Erythroblast (primary cell): ENCODE data around the gene KLF2.

Source experiments
- GATA1 ChIP-seq: IDR thresholded peaks from 2 replicates; pipeline ENCODE4 v1.6.1; 2011; ENCODE audit warnings: low read depth, mild to moderate bottlenecking, control low read depth, low read length, moderate library complexity
- POLR2A ChIP-seq: IDR thresholded peaks from 2 replicates; pipeline ENCODE4 v1.6.1; 2011; ENCODE audit warnings: mild to moderate bottlenecking, low read length

- no peak for TF ChIP-seq POLR2A
- TF ChIP-seq GATA1, result no peak
Observed at GRCh38 chr19:16376649-16377048, 52.0 kb downstream of the KLF2 start.
